RKO (cell line): ENCODE results near the gene MOXD1.
"Not testable (repeated sequence)": the region's sequence is repeated elsewhere in the genome, so short reads cannot be mapped to it uniquely, and the experiment has no call there.

Experiments
- DNase-seq: peaks from one replicate; pipeline ENCODE4 v3.0.0-alpha.2; 2016; ENCODE audit warnings: low spot score

Gene MOXD1

DNA sequence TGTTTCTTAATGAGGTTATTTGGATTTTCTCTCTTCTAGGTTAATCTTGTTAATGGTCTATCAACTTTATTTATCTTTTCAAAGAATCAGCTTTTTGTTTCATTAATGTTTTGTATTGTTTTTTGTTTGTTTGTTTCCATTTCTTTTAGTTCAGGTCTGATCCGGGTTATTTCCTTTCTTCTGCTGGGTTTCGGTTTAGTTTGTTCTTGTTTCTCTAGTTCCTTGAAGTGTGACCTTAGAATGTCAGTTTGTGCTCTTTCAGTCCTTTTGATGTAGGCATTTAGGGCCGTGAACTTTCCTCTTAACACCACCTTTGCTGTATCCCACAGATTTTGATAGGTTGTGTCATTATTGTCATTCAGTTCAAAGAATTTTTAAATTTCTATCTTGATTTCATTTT is 49.3 kb downstream of the MOXD1 start:
- not testable (repeated sequence) for DNase-seq

DNA sequence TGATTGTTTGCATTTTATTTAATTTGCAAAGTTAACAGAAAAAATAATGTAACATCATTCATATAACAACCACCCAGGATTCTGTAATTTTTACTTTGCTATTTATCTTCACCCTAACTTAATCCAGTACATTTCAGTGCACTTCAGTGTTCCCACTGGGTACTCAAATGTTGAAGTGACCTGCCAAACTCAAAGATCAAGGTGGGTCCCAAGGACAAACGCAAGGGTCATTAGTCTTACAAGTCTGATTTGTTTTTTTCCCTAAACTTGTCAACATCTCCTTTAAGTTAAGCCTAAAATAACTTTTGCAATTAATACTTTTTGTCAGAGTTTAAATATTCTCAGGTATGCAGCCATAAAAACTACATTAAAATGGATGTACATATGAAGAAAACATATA is 53.0 kb downstream of the MOXD1 start:
- no peak for DNase-seq

DNA sequence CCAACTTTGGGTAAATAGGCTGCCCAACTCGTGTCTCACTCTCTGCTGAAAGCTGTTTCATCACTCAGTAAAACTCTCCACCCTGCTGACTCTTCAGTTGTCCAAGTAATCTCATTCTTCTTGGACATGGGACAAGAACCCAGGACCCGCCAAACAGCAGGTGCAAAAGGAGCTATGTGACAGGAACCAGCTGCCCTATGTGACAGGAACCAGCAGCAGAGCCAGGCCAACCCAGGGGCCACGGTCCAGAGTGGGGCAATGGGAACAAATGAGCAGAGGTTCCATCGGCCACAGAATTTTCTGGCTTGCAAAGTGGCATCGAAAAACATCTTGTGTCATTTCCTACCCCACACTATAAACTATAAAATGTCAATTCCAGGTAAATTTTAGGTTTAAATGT is 56.5 kb downstream of the MOXD1 start:
- DNase-seq = no peak

DNA sequence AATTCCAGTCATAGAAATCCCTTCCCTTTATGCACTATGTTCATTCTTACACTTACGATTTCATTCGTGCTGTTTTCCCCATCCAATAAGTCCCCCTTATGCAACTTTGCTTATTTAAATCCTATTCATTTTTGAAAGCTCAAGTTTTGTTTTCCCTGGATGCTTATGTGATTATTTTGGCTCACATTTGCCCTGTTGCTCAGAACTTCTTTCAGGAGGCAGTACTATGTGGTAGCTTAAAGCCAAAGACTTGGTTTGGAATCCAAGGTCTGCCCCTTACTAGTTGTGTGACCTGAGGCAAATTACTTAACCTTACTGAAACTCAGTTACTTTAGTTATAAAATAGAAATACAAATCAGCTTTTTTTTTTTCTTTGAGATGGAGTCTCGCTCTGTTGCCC is 59.6 kb downstream of the MOXD1 start:
- no peak for DNase-seq

DNA sequence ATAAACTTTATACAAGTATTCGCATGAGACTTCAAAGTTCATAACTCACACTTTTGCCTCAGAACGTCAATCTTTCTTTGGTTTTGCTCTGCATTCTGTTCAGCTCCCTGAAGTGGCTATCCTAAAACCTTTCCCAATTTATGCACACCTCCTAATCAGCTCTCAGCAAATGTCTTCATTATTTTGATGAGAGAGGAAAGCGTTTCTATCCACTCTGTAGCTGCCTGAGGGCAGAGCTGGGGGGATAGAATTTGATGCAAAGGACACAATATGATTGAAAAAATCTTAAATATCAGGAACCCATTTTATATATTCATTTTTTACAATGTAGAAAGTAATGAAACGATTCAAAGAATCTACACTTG is 66.8 kb downstream of the MOXD1 start:
- no peak for DNase-seq

DNA sequence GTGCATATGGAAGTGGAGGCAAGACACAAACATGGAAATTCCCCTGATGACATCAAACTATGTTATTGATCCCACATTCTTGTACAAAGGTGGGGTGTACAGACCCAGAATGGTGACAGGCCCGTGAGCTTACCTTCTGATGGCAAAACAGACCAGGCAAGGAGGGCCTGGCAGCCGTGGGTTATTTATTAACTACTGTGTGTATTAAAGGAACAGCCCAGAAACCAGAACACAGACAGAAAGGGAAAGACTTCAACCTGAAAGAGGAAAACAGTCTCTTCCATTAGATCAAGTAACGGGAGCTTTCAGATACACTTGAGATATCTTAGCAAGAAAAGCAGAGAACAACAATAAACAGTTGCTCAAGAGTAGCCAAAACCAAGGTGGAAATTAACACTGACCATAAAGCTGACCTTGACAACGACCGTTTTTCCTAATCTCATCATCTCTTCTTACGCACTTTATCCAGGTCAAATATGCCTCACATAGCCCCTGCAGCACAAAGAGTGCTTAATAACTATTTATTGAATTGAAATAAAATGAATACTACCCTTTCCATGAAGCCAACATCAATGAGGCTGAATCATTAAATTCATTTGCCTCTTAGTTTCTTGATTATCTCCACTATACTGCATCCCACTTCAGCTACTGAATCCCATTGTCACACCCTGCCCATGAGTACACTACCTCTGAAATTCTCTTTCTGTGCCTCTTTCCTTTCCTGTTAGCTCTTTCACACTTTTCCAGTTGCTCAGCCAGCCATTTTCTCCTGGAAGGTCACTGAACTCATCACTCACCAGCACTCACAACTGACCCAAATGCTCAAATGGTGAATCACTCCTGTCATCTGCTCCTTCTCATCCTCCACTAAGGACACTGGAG is 67.4 kb downstream of the MOXD1 start:
- DNase-seq = peak; percentile 88

DNA sequence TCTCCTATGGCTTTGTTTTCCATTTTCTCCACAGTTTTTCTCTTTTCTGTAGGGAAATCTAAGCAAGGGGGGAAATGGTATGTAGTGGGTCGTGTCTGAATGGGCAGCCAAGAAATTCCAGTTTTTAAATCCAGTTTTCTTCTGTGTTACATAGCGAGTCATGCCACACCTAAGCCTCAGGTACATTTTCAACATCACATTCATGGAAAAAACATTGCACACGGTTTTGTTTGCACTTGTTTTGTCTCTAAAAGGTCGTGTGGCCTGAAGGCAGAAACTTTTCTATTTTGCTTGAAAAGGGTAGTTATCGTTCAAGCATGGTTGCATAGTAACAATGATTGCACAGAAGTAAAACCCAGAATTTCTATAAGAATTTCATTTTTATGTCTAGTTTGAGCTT is 70.5 kb downstream of the MOXD1 start:
- DNase-seq = no peak

DNA sequence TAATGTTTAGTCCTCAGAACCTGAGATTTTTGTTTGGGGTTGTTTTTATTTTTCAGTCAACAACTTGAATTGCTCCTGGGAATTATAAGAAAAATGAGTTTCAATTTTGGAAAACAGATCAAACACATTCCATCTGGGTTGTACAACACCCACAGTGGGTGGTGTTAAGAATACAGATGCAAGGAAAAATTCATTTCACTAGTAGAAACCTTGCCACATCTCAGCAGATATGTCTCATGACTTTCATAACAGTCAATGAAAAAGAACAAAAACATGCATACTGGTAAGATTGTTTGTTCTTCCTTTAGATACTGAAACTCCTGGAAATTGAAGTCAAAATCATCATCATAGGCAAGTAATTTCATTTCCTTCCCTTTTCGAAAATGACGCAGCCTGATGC is 78.9 kb downstream of the MOXD1 start:
- DNase-seq = no peak

DNA sequence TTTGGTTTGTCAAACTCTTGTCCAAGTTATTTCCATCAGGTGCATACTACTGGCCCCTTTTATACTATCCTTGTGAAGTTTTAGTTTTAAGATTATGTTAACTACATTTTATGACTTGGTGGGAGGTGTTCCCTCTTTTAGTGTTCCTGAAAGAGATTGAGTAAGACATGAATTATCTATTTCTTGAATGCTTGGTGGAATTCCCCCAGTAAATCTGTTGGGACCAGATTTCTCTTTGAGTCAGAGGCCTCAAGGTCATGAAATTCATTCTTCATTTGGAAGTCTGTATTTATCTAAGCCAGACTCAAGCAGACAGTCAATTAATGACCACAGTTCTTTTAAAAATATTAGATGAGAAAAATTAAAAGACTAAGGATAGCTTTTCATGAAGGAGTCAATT is 81.3 kb downstream of the MOXD1 start:
- DNase-seq = no peak

GRCh38 chr6:132316970-132317369 is 84.3 kb downstream of the MOXD1 start:
- no peak for DNase-seq

DNA sequence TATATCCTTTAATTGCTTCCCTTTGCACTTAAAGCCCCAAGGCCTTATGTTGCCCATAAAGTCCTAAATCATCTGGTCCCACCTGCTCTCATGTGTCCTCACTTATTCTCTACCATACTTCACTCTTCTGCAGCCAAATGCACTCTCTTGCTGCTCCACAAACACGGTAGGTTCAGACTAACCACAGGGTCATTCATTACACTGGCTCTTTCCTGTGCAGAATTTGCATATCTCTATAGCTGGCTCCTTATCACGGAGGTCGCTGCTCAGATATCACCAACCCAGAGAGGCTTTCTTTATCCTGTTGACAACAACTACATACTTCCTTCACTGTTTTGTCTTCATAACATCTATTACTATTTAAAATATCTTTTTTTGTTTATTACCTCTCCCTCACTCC is 86.8 kb downstream of the MOXD1 start:
- no peak for DNase-seq

GRCh38 chr6:132310921-132311320 is 90.4 kb downstream of the MOXD1 start:
- DNase-seq = no peak

- not testable (repeated sequence) for DNase-seq
Measured at GRCh38 chr6:132310151-132310550, 91.1 kb downstream of the MOXD1 start.

DNA sequence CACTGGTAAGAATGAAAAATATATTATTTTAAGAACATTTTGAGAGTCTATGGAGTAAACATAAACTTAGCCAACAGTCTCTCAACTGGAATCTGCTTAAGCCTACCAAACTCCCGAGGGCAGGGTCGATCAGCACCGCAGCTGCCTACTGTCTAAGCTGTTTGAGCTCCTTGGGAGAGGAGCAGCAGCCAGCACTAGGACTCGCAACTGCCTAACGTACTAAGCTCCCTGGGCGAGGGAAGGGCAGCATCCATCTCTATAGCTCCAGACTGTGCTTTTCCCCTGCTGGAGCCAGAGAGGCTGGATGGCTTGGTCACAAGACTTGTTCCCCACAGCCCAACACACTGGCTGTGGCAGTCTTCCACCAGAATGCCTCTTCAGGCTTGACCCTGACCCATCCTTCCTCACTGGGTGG is 96.4 kb downstream of the MOXD1 start:
- no peak for DNase-seq

GRCh38 chr6:132300323-132300949 is 100.8 kb downstream of the MOXD1 start:
- peak; percentile 66 for DNase-seq

DNA sequence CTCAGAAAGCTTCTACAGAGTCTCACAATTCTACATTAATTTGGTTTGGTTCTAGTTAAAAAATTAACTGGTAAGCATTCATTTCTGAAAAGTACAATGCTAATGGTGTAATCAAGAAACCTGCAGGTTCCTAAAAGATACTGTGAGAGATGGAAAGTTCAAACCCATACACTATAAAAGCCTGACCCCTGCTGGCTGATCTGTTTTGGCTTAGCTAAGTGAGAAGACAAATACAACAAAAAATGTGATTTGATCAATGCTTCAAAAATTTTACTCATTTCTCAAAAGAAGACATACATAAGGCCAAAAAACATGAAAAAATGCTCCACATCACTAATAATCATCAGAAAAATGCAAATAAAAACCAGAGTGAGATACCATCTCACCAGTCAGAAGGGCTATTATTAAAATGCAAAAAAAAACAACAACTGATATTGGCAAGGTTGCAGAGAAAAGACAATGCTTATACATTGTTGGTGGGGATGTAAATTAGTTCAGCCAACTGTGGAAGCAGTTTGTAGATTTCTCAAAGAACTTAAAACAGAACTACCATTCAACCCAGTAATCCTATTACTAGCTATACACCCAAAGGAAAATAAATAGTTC is 102.8 kb downstream of the MOXD1 start:
- DNase-seq = peak; percentile 52

GRCh38 chr6:132289756-132290155 is 111.5 kb downstream of the MOXD1 start:
- DNase-seq = no peak

DNA sequence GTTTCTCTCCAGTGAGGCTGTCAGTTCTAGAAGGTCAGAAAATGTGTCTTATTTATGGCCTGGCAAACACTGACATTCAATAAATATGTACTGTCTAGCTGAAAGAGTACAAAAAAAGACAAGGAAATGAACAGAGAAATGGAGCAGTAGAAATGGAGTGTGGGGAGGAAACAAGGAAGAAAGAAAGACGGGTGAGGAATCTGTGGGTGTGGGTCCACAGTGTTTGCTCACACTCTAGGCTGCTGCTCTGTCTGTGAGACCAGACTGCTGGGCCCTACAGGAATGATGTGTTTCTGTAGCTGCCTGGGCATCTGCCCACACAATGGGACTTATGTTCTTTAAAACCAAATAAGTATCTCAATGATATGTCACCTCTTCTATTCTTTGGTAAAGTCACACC is 114.2 kb downstream of the MOXD1 start:
- DNase-seq = no peak

DNA sequence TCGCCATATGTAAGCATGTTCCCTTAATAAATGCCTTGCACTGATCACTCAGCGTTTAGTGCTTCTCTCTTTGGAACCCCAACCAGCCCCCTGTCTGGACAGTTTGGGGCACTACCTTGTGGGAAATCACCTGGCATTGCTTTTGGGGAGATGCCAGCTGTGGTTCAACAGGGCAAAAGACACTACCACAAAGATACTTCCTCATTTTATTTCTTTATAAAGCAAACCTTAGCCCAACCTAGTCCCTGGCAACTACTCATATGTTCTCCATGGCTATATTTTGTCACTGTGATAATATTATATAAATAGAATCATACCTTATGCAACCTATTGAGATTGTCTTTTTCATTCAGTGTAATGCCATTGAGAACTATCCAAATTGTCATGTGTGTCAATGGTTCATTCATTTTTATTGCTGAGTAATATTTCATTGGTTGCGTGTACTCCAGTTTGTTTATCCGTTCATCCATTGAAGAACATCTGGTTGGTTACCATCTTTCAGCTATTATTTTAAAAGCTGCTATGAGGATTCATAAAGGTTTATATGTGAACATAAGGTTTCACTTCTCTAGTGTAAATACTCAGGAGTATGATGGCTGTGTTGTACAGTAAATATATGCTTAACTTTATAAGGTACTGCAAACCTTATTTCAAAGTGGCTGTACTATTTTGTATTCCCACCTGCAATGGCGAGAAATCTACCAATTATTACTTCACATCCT is 114.8 kb downstream of the MOXD1 start:
- DNase-seq = no peak

- DNase-seq = no peak
Measured at GRCh38 chr6:132285004-132285780, 116.1 kb downstream of the MOXD1 start.

- DNase-seq = no peak
Measured at GRCh38 chr6:132282696-132283095, 118.6 kb downstream of the MOXD1 start.

- DNase-seq = no peak
Measured at GRCh38 chr6:132280436-132280835, 120.8 kb downstream of the MOXD1 start.
